HL-60 (cell line): ENCODE results near the gene TNRC6C.
"Not testable (repeated sequence)": the region's sequence is repeated elsewhere in the genome, so short reads cannot be mapped to it uniquely, and the experiment has no call there.

Experiments used
- CTCF ChIP-seq: IDR thresholded peaks from one replicate; pipeline ENCODE4 v1.5.1; 2011; ENCODE audit warnings: low read length, control low read depth, inconsistent platforms; ENCODE audit not compliant: insufficient read depth
- REST ChIP-seq: IDR thresholded peaks from 2 replicates; pipeline ENCODE4 v1.6.1; 2012; ENCODE audit warnings: low read depth; ENCODE audit not compliant: insufficient replicate concordance

GRCh38 chr17:77972271-77972670 lies 13.8 kb downstream of the TNRC6C start:
- TF ChIP-seq CTCF, REST: not testable (repeated sequence)
